Stomach (tissue), 9 donors: ENCODE measurements around the gene SLC44A1. TPM values are rescaled to one million over a fixed set of nuclear protein-coding genes. Genes with fewer than 3 reads are reported as not detected.

Experiments
- DNase-seq, 2 donors: peaks; one replicate each; pipeline versions ENCODE4 v3.0.0 to v3.0.0-alpha.2; 2013 to 2019
- H3K27ac ChIP-seq, 5 donors: fragments of 200-600 bp in 4 of 5; sonication (generic) in 4 of 5; one replicate each; pipeline ENCODE4 v1.5.1; 2013 to 2019; ENCODE audit warnings: mild to moderate bottlenecking in 1 of 5, moderate library complexity in 1 of 5
- H3K27me3 ChIP-seq, 3 donors: fragments of 200-600 bp; sonication (generic); one replicate each; pipeline ENCODE4 v1.5.1; 2017 to 2019; ENCODE audit warnings: mixed run types in 1 of 3
- H3K36me3 ChIP-seq, 4 donors: fragments of 200-600 bp; sonication (generic); 1 replicate in 3 of 4; 2 replicates in 1 of 4; pipeline ENCODE4 v1.5.1; 2016 to 2019
- H3K4me1 ChIP-seq, 4 donors: fragments of 200-600 bp; sonication (generic); one replicate each; pipeline ENCODE4 v1.5.1; 2016 to 2019
- H3K4me3 ChIP-seq, 4 donors: fragments of 200-600 bp; sonication (generic) in 3 of 4; one replicate each; pipeline ENCODE4 v1.5.1; 2016 to 2019; ENCODE audit warnings: mild to moderate bottlenecking in 1 of 4
- H3K9me3 ChIP-seq, 4 donors: fragments of 200-600 bp; sonication (generic); one replicate each; pipeline ENCODE4 v1.5.1; 2016 to 2019
- CTCF ChIP-seq, 7 experiments: fragments of 450-650 bp in 4 of 7; fragments of 200-600 bp in 3 of 7; sonication (generic) in 3 of 7; IDR thresholded peaks; one replicate each; pipeline ENCODE4 v1.5.1; 2016 to 2019; ENCODE audit warnings: antibody characterized with exemption in 7 of 7, control low read depth in 2 of 7, mild to moderate bottlenecking in 1 of 7
- EP300 ChIP-seq: sonication (generic); formaldehyde crosslinking; IDR thresholded peaks from one replicate; pipeline ENCODE4 v1.6.1; 2017; ENCODE audit warnings: antibody characterized with exemption
- POLR2A ChIP-seq, 4 donors: fragments of 450-650 bp; IDR thresholded peaks; one replicate each; pipeline ENCODE4 v1.6.1; 2016; ENCODE audit warnings: antibody characterized with exemption in 4 of 4, control low read depth in 2 of 4, mild to moderate bottlenecking in 1 of 4, moderate library complexity in 1 of 4
- POLR2AphosphoS5 ChIP-seq, 3 donors: sonication (generic); formaldehyde crosslinking; IDR thresholded peaks; one replicate each; pipeline ENCODE4 v1.6.1; 2016; ENCODE audit warnings: antibody characterized with exemption in 3 of 3
- WGBS, 5 donors: extraction: QIAGEN DNeasy Blood & Tissue Kit in 3 of 5; methylation state at CpG; one replicate each; pipeline versions ENCODE4 v1.1.5 to v1.1.7; 2013 to 2018; 5-methylcytosine and 5-hydroxymethylcytosine counted together
- intact Hi-C: fragments of 100-400 bp; cut with DNase I; formaldehyde crosslinking; loops from one replicate; pipeline ENCODE4 v1.15.1; 2023; ENCODE audit warnings: low total_unique reads
- polyA plus RNA-seq, 3 donors: library from polyadenylated mRNA; stranded (reverse); fragments of 200-250 nt; gene quantifications; one replicate each; pipeline ENCODE4 v1.2.3, GENCODE V29; 2013
- total RNA-seq, 5 donors: library from RNA; depleted of rRNA; stranded (reverse); fragments of >200 nt; gene quantifications; one replicate each; pipeline versions ENCODE4 v1.1.0 to v1.2.3, GENCODE V29; 2014 to 2016
- donor health status: healthy with polysubstance abuse.
- donor health status: Bipolar disorder and iron deficiency.
- donor health status: healthy.

The SLC44A1 gene
- total and polyA plus RNA-seq, 8 donors, result 5.7 to 82.8 (median 16.1) TPM

DNA sequence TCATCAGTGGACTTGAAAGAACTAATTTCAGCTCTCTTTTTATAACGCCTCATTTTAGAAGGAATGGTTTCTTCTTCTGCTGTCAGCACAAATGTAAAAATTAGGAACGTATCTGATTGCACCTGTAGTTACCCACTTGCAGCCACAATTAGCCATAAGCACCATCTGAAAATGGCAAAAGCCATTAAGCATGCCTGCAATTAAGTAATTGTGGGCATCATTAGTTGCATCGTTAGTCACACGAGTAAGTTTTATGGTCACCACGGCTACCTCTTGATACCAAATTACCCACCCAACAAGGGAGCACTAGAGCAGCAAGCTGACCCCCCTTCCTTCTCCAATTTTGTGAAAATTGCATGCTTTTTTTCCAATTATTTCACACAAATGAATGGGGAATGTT lies 25.8 kb upstream of the SLC44A1 start:
- no peak overlapping the region for H3K4me3 ChIP-seq
- peaks cover 6 to 12% (median 9%) of the 10 kb centered on the region in 4 donors for H3K9me3 ChIP-seq
- TF ChIP-seq EP300, result no peak
- TF ChIP-seq POLR2AphosphoS5 (IDR thresholded peaks at IDR 0.05), result no peak
- no peak for TF ChIP-seq CTCF (IDR thresholded peaks at IDR 0.05)
- TF ChIP-seq POLR2A (IDR thresholded peaks at IDR 0.05), result no peak
- H3K27ac ChIP-seq, result no peak overlapping the region
- DNase-seq, result no peak
- H3K27me3 ChIP-seq, result no peaks in the 10 kb centered on the region
- no peaks in the 10 kb centered on the region for H3K36me3 ChIP-seq
- peaks cover 0 to 10% (median 4%) of the 10 kb centered on the region in 4 donors for H3K4me1 ChIP-seq
- intact Hi-C loops, result no loop called here
- 79 to 92% (median 89%) methylated on average over 5 of the region's 5 CpGs for WGBS, 5 donors

DNA sequence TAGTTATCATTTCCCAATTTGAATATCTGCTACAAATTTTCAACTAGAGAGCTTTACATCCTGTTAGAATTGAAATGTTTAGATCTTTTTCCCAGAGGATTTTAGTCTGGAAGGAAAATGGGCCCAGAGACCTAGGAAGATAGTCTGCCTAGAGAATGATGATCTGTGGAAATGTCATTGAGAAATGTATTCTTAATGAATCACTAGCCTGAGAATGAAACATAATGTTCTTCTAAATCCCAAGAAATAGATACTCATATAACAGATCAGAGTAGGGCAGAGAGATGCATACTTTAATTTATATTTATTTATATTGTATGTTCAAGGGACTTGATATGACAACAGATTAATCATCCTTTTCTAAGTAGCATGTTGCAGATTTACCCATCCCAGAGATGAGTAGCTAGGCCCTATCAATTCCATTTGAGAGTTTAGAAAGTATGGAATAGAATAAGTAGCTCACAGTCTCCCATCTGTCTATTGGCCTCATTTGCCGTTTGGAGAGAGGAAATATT lies 25.1 kb upstream of the SLC44A1 start:
- Histone ChIP-seq H3K36me3 (no peaks in the 10 kb centered on the region), H3K9me3 (peaks cover 7 to 19% (median 13%) of the 10 kb centered on the region in 4 donors), H3K27me3 (no peaks in the 10 kb centered on the region), H3K4me3 (no peak overlapping the region), H3K27ac (no peak overlapping the region), H3K4me1 (peaks cover 0 to 10% (median 4%) of the 10 kb centered on the region in 4 donors)
- intact Hi-C loops, result no loop called here
- no peak for TF ChIP-seq EP300
- TF ChIP-seq POLR2A (IDR thresholded peaks at IDR 0.05), result no peak
- no peak for TF ChIP-seq POLR2AphosphoS5 (IDR thresholded peaks at IDR 0.05)
- TF ChIP-seq CTCF (IDR thresholded peaks at IDR 0.05), result no peak
- DNase-seq, result no peak
- 56 to 93% (median 84%) methylated on average over 1 of the region's 1 CpG for WGBS, 5 donors

- Histone ChIP-seq H3K4me3 (no peak overlapping the region), H3K27ac (no peak overlapping the region), H3K9me3 (peaks cover 7 to 26% (median 17%) of the 10 kb centered on the region in 4 donors), H3K36me3 (no peaks in the 10 kb centered on the region), H3K27me3 (no peaks in the 10 kb centered on the region), H3K4me1 (peaks cover 0 to 10% (median 4%) of the 10 kb centered on the region in 4 donors)
- WGBS, 5 donors, result 91 to 98% (median 93%) methylated on average over 3 of the region's 3 CpGs
- intact Hi-C loops, result no loop called here
- DNase-seq, result no peak
- no peak for TF ChIP-seq CTCF (IDR thresholded peaks at IDR 0.05)
- no peak for TF ChIP-seq POLR2AphosphoS5 (IDR thresholded peaks at IDR 0.05)
- no peak for TF ChIP-seq EP300
- no peak for TF ChIP-seq POLR2A (IDR thresholded peaks at IDR 0.05)
Measured at GRCh38 chr9:105220451-105220850, 24.0 kb upstream of the SLC44A1 start.

- intact Hi-C loops, result no loop called here
- Histone ChIP-seq H3K4me3 (no peak overlapping the region), H3K4me1 (no peaks in the 10 kb centered on the region), H3K36me3 (no peaks in the 10 kb centered on the region), H3K27ac (no peak overlapping the region), H3K27me3 (no peaks in the 10 kb centered on the region), H3K9me3 (peaks cover 7 to 26% (median 17%) of the 10 kb centered on the region in 4 donors)
- WGBS, 5 donors, result 81 to 93% (median 88%) methylated on average over 2 of the region's 2 CpGs
- no peak for TF ChIP-seq EP300
- TF ChIP-seq POLR2A (IDR thresholded peaks at IDR 0.05), result no peak
- no peak for TF ChIP-seq POLR2AphosphoS5 (IDR thresholded peaks at IDR 0.05)
- TF ChIP-seq CTCF (IDR thresholded peaks at IDR 0.05), result no peak
- no peak for DNase-seq
Measured at GRCh38 chr9:105223544-105224140, 20.8 kb upstream of the SLC44A1 start.
